Mesenchymal stem cell (in vitro differentiated cells and primary cell): ENCODE measurements around the gene NHLRC1.

Experiments used
- DNase-seq: peaks from one replicate; pipeline ENCODE4 v3.0.0-alpha.2; 2013
- H2AFZ ChIP-seq: one replicate; pipeline ENCODE4 v1.6.1; 2013; ENCODE audit warnings: low read depth, mild to moderate bottlenecking, control low read depth, inconsistent platforms, low read length, moderate library complexity
- H2AK5ac ChIP-seq: 2 replicates; pipeline ENCODE4 v1.6.1; 2013; ENCODE audit warnings: low read length, moderate library complexity, mild to moderate bottlenecking, inconsistent platforms; ENCODE audit not compliant: severe bottlenecking
- H2BK120ac ChIP-seq: one replicate; pipeline ENCODE4 v1.6.1; 2013; ENCODE audit warnings: low read depth, mild to moderate bottlenecking, inconsistent platforms, low read length, moderate library complexity
- H2BK12ac ChIP-seq, 2 experiments: one replicate each; pipeline ENCODE4 v1.6.1; 2013; ENCODE audit warnings: inconsistent platforms in 2 of 2, low read length in 2 of 2, mild to moderate bottlenecking in 2 of 2, moderate library complexity in 2 of 2, control low read depth in 1 of 2
- H2BK15ac ChIP-seq: one replicate; pipeline ENCODE4 v1.6.1; 2013; ENCODE audit warnings: mild to moderate bottlenecking, low read depth, inconsistent platforms; ENCODE audit not compliant: poor library complexity, severe bottlenecking
- H2BK5ac ChIP-seq: 2 replicates; pipeline ENCODE4 v1.6.1; 2013; ENCODE audit warnings: low read depth, mild to moderate bottlenecking, low read length, control low read depth, inconsistent platforms; ENCODE audit not compliant: poor library complexity, severe bottlenecking
- H3K14ac ChIP-seq, 2 experiments: one replicate each; pipeline ENCODE4 v1.6.1; 2013; ENCODE audit warnings: inconsistent platforms in 2 of 2, low read length in 2 of 2, control low read depth in 1 of 2, mild to moderate bottlenecking in 1 of 2, moderate library complexity in 1 of 2
- H3K18ac ChIP-seq, 2 experiments: one replicate each; pipeline ENCODE4 v1.6.1; 2013; ENCODE audit warnings: inconsistent platforms in 2 of 2, low read length in 2 of 2, control low read depth in 1 of 2, low read depth in 1 of 2, mild to moderate bottlenecking in 1 of 2
- H3K23ac ChIP-seq, 2 experiments: one replicate each; pipeline ENCODE4 v1.6.1; 2013; ENCODE audit warnings: inconsistent platforms in 2 of 2, low read length in 2 of 2, mild to moderate bottlenecking in 2 of 2, moderate library complexity in 2 of 2, control low read depth in 1 of 2
- H3K27ac ChIP-seq: 2 replicates; pipeline ENCODE4 v1.5.1; 2013; ENCODE audit warnings: mild to moderate bottlenecking, moderate library complexity, low read length, control low read depth, inconsistent platforms; ENCODE audit not compliant: poor library complexity, severe bottlenecking
- H3K27me3 ChIP-seq, 2 experiments: 2 replicates each; pipeline versions ENCODE4 v1.6.1 to v1.7.0; 2013; ENCODE audit warnings: low read length in 2 of 2, mild to moderate bottlenecking in 2 of 2, moderate library complexity in 2 of 2, control low read depth in 1 of 2, inconsistent platforms in 1 of 2; ENCODE audit not compliant: control insufficient read depth in 1 of 2, insufficient read depth in 1 of 2
- H3K36me3 ChIP-seq, 2 experiments: 2 replicates each; pipeline versions ENCODE4 v1.6.1 to v1.7.0; 2013; ENCODE audit warnings: low read length in 2 of 2, control low read depth in 1 of 2, inconsistent platforms in 1 of 2, low read depth in 1 of 2, mild to moderate bottlenecking in 1 of 2; ENCODE audit not compliant: insufficient read depth in 2 of 2, control insufficient read depth in 1 of 2
- H3K4ac ChIP-seq, 2 experiments: one replicate each; pipeline ENCODE4 v1.6.1; 2013; ENCODE audit warnings: inconsistent platforms in 2 of 2, low read length in 2 of 2, mild to moderate bottlenecking in 2 of 2, moderate library complexity in 2 of 2, control low read depth in 1 of 2, low read depth in 1 of 2
- H3K4me1 ChIP-seq: 2 replicates; pipeline ENCODE4 v1.6.1; 2013; ENCODE audit warnings: low read depth, low read length, control low read depth; ENCODE audit not compliant: control insufficient read depth, insufficient read depth
- H3K4me2 ChIP-seq: 2 replicates; pipeline ENCODE4 v1.6.1; 2013; ENCODE audit warnings: low read length, mild to moderate bottlenecking, inconsistent platforms; ENCODE audit not compliant: poor library complexity, severe bottlenecking
- H3K4me3 ChIP-seq, 2 experiments: 2 replicates each; pipeline versions ENCODE4 v1.5.1 to v1.7.0; 2013; ENCODE audit warnings: low read length in 2 of 2, mild to moderate bottlenecking in 2 of 2, control low read depth in 1 of 2, low read depth in 1 of 2; ENCODE audit not compliant: insufficient read depth in 1 of 2
- H3K79me1 ChIP-seq: replicated peaks from 2 replicates; pipeline ENCODE4 v1.6.1; 2013; ENCODE audit warnings: mild to moderate bottlenecking, control low read depth, low read length, inconsistent platforms; ENCODE audit not compliant: poor library complexity, severe bottlenecking
- H3K9ac ChIP-seq: 2 replicates; pipeline ENCODE4 v1.7.0; 2013; ENCODE audit warnings: mild to moderate bottlenecking, low read length, moderate library complexity
- H3K9me3 ChIP-seq: 2 replicates; pipeline ENCODE4 v1.7.0; 2013; ENCODE audit warnings: mild to moderate bottlenecking, low read length; ENCODE audit not compliant: control insufficient read depth
- H4K8ac ChIP-seq: one replicate; pipeline ENCODE4 v1.6.1; 2013; ENCODE audit warnings: inconsistent platforms, mild to moderate bottlenecking, low read length, moderate library complexity
- H4K91ac ChIP-seq: one replicate; pipeline ENCODE4 v1.6.1; 2013; ENCODE audit warnings: mild to moderate bottlenecking, low read length, inconsistent platforms
- WGBS: methylation state at CpG from one replicate; pipeline ENCODE4 v1.1.7; 2013; ENCODE audit warnings: mixed read lengths; 5-methylcytosine and 5-hydroxymethylcytosine counted together

NHLRC1 gene

DNA sequence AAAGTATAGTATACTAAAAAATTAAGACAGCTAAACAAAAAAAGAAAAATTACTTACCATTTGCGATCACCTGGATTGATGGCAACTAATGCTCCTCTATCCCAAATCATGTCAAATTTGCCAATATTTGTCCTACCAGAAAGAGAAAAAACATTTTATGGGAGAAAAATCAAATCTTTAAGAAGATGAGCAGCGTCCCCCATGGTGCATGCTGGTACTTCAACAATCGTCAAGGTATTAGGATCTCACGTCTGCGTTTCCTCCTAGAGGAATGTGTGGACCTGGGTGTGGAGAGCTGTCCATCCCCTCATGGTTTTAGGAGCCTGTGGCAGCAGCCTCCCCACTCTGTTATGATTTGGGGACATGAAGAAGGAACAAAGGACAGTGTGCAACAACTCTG lies 16.4 kb upstream of the NHLRC1 start:
- Histone ChIP-seq H2BK15ac (no peak overlapping the region), H3K23ac (no peak overlapping the region), H3K4me1 (no peaks in the 10 kb centered on the region), H2BK120ac (no peak overlapping the region), H3K9me3 (no peaks in the 10 kb centered on the region), H3K4me3 (no peak overlapping the region), H3K27me3 (no peaks in the 10 kb centered on the region), H3K79me1 (no peaks in the 10 kb centered on the region), H2BK5ac (no peak overlapping the region), H2BK12ac (no peak overlapping the region), H4K8ac (no peak overlapping the region), H3K14ac (no peak overlapping the region), H3K36me3 (peaks cover 25 to 71% of the 10 kb centered on the region in 2 experiments), H2AFZ (no peak overlapping the region), H3K18ac (no peak overlapping the region), H4K91ac (no peak overlapping the region), H3K27ac (no peak overlapping the region), H2AK5ac (no peak overlapping the region), H3K4me2 (no peak overlapping the region), H3K9ac (no peak overlapping the region), H3K4ac (no peak overlapping the region)
- WGBS: 97% methylated on average over 5 of the region's 5 CpGs
- DNase-seq: no peak

DNA sequence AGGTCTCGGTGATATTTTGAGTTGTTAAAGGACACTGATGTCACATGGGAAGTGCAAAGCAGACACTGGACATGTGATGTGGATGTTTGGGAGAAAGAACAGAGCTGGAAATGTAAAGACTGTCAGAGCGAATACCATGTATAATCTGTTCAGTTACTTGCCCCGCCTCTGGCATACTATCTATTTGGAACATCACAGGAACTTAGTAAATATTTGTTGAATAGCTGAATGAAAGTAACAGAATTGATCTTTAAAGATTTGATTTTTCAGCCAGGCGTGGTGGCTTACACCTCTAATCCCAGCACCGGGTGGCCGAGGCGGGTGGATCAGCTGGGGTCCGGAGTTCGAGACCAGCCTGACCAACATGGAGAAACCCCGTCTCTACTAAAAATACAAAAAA lies 13.8 kb upstream of the NHLRC1 start:
- Histone ChIP-seq H4K91ac (no peak overlapping the region), H3K4me1 (no peaks in the 10 kb centered on the region), H3K23ac (no peak overlapping the region), H3K79me1 (no peaks in the 10 kb centered on the region), H3K36me3 (peaks cover 23 to 64% of the 10 kb centered on the region in 2 experiments), H4K8ac (no peak overlapping the region), H3K27ac (no peak overlapping the region), H3K4me3 (no peak overlapping the region), H2BK12ac (no peak overlapping the region), H3K18ac (no peak overlapping the region), H3K14ac (no peak overlapping the region), H3K4ac (no peak overlapping the region), H3K27me3 (no peaks in the 10 kb centered on the region), H2BK5ac (no peak overlapping the region), H2AFZ (no peak overlapping the region), H2AK5ac (no peak overlapping the region), H3K9ac (no peak overlapping the region), H3K9me3 (no peaks in the 10 kb centered on the region), H3K4me2 (no peak overlapping the region), H2BK15ac (no peak overlapping the region), H2BK120ac (no peak overlapping the region)
- no peak for DNase-seq
- WGBS: 96% methylated on average over 9 of the region's 10 CpGs

DNA sequence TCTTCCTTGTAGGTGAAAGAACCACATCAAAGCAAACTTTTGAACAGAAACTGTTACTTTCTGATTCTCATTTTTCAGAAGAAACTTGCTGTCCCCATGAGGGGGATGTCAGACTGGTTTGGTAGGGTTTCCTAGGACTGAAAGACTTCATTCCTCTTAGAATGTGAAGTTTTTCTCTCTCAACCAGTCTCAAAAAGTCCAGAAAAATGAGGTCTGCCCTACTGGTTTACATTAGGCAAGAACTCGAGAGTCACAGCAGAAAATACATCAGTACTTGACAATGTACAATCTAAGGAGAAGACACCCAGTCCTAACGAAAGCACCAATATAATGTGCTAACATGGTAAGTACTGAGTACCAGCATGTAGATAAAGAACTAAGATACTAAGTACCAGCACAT lies 12.7 kb upstream of the NHLRC1 start:
- H2AK5ac ChIP-seq: no peak overlapping the region
- H2BK120ac ChIP-seq: no peak overlapping the region
- H3K27me3 ChIP-seq: no peaks in the 10 kb centered on the region
- no peak overlapping the region for H3K4me2 ChIP-seq
- H4K91ac ChIP-seq: no peak overlapping the region
- H3K79me1 ChIP-seq: no peaks in the 10 kb centered on the region
- no peak overlapping the region for H2BK12ac ChIP-seq
- H3K27ac ChIP-seq: no peak overlapping the region
- no peak overlapping the region for H4K8ac ChIP-seq
- no peaks in the 10 kb centered on the region for H3K4me1 ChIP-seq
- no peak overlapping the region for H3K14ac ChIP-seq
- 92% methylated on average over 1 of the region's 2 CpGs for WGBS
- no peak overlapping the region for H3K4ac ChIP-seq
- H2BK5ac ChIP-seq: no peak overlapping the region
- H3K4me3 ChIP-seq: no peak overlapping the region
- H2AFZ ChIP-seq: no peak overlapping the region
- no peak overlapping the region for H3K9ac ChIP-seq
- no peak overlapping the region for H3K18ac ChIP-seq
- H2BK15ac ChIP-seq: no peak overlapping the region
- H3K23ac ChIP-seq: no peak overlapping the region
- H3K36me3 ChIP-seq: peaks cover 16 to 60% of the 10 kb centered on the region in 2 experiments
- DNase-seq: no peak
- H3K9me3 ChIP-seq: no peaks in the 10 kb centered on the region

DNA sequence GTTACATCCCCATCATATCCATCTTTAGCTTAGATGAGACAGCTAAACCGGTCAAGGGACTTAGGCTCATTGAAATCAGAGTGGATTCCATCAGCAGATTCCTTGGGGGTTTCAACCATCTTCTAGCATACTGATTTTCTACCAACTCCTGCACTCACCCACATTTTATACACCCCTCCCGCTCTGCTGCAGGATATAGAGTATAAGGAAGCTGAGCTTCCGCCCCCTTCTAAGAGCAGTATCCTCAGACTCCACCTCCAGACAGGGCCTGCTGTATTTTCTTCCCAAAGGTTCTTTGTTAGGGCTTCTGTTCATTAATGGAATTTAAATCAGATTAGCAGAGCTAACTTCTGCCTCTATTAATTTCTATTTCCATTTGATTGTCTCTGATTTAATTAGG lies 9.9 kb upstream of the NHLRC1 start:
- H2BK15ac ChIP-seq: no peak overlapping the region
- H3K4ac ChIP-seq: no peak overlapping the region
- DNase-seq: no peak
- H3K18ac ChIP-seq: no peak overlapping the region
- no peak overlapping the region for H2BK12ac ChIP-seq
- no peaks in the 10 kb centered on the region for H3K27me3 ChIP-seq
- 100% methylated on average over 2 of the region's 3 CpGs for WGBS
- no peak overlapping the region for H4K8ac ChIP-seq
- H3K79me1 ChIP-seq: no peaks in the 10 kb centered on the region
- no peak overlapping the region for H2BK5ac ChIP-seq
- H3K9me3 ChIP-seq: no peaks in the 10 kb centered on the region
- H3K9ac ChIP-seq: no peak overlapping the region
- H3K23ac ChIP-seq: no peak overlapping the region
- no peak overlapping the region for H3K4me3 ChIP-seq
- H3K27ac ChIP-seq: no peak overlapping the region
- H3K4me1 ChIP-seq: no peaks in the 10 kb centered on the region
- H2AK5ac ChIP-seq: no peak overlapping the region
- peaks cover 12 to 48% of the 10 kb centered on the region in 2 experiments for H3K36me3 ChIP-seq
- H2BK120ac ChIP-seq: no peak overlapping the region
- no peak overlapping the region for H3K4me2 ChIP-seq
- no peak overlapping the region for H3K14ac ChIP-seq
- H2AFZ ChIP-seq: no peak overlapping the region
- no peak overlapping the region for H4K91ac ChIP-seq
